ENCODE results near the gene CMTM6. TPM values are rescaled to one million over a fixed set of nuclear protein-coding genes. Genes with fewer than 3 reads are reported as not detected.

Gene CMTM6, protein sequence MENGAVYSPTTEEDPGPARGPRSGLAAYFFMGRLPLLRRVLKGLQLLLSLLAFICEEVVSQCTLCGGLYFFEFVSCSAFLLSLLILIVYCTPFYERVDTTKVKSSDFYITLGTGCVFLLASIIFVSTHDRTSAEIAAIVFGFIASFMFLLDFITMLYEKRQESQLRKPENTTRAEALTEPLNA
- polyA plus RNA-seq: 10 to 100 TPM; 19.2 to 21.9 TPM

DNA sequence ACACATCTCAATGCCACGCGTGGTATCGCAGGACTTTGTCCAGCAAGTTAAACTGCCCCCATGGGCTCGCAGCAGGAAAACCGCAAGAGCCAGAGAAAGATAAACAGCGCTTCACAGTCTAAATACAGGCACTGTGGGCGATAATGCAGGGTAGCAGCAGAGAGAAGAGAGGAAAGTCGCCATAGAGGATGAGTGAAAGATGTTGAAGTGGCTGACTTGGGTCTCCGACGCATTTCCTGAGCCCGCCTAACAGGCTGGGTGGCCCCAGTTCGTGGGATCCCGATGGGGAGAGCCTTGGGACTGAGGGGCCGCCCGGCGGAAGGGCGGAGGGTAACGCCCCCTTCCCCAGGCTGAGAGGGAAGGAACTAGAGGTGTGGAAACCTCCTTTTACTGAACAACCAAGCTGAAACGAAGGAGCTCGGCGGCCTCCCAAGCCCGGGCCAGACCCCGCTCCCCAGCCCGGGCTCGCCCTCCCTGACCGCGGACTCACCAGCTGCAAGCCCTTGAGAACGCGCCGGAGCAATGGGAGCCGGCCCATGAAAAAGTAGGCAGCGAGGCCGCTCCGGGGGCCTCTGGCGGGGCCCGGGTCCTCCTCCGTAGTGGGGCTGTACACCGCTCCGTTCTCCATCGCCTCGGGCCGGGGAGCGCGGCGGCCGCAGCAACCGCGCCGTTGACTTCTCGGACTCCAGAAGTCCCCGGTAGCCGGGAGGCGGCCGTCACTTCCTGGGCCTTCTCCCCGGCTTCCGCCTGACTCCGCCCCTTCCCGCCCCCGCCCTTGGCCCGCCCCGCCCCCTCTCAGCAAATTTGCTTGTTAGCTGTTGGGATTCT, at the start of gene CMTM6:
TSS of gene CMTM6 (minus strand) at position 735 of the 828 bp plus-strand sequence. CDS start at position 628, 107 bp downstream.
- no peaks in the 10 kb centered on the region for H3K9me3 ChIP-seq (ENCODE audit: control insufficient read depth in 2 of 2, insufficient read depth in 1 of 2, low read depth in 1 of 2, low read length in 1 of 2)
- H3K4me3 ChIP-seq (ENCODE audit: low read depth in 1 of 2, low read length in 2 of 2): peak within 1 kb of the TSS; percentile 79 to 92
- no peaks in the 10 kb centered on the region for H3K36me3 ChIP-seq (ENCODE audit: control insufficient read depth in 2 of 2, insufficient read depth in 2 of 2, low read length in 1 of 2)
- H3K27ac ChIP-seq (ENCODE audit: low read depth in 2 of 2, low read length in 1 of 2): peak within 1 kb of the TSS; percentile 95 to 96
- no peaks in the 10 kb centered on the region for H3K4me1 ChIP-seq (ENCODE audit: control insufficient read depth in 2 of 2, insufficient read depth in 2 of 2, low read length in 1 of 2)
- 0% methylated on average over 56 to 61 of the region's 61 CpGs for WGBS, 2 donors
- no peaks in the 10 kb centered on the region for H3K27me3 ChIP-seq (ENCODE audit: control insufficient read depth in 1 of 2, insufficient read depth in 2 of 2, low read length in 2 of 2)

GRCh38 chr3:32552013-32552412, 49.4 kb upstream of the CMTM6 start:
- Histone ChIP-seq H3K27me3 (ENCODE audit: control insufficient read depth in 1 of 2, insufficient read depth in 2 of 2, low read length in 2 of 2) (no peaks in the 10 kb centered on the region), H3K4me1 (ENCODE audit: control insufficient read depth in 2 of 2, insufficient read depth in 2 of 2, low read length in 1 of 2) (peaks cover 0 to 6% of the 10 kb centered on the region in 2 donors), H3K36me3 (ENCODE audit: control insufficient read depth in 2 of 2, insufficient read depth in 2 of 2, low read length in 1 of 2) (no peaks in the 10 kb centered on the region), H3K4me3 (ENCODE audit: low read depth in 1 of 2, low read length in 2 of 2) (no peak overlapping the region), H3K9me3 (ENCODE audit: control insufficient read depth in 2 of 2, insufficient read depth in 1 of 2, low read depth in 1 of 2, low read length in 1 of 2) (no peaks in the 10 kb centered on the region), H3K27ac (ENCODE audit: low read depth in 2 of 2, low read length in 1 of 2) (no peak overlapping the region)
- WGBS, 2 donors: 99 to 100% methylated on average over 1 of the region's 1 CpG

GRCh38 chr3:32551496-32551895, 48.8 kb upstream of the CMTM6 start:
- Histone ChIP-seq H3K27ac (ENCODE audit: low read depth in 2 of 2, low read length in 1 of 2) (no peak overlapping the region), H3K27me3 (ENCODE audit: control insufficient read depth in 1 of 2, insufficient read depth in 2 of 2, low read length in 2 of 2) (no peaks in the 10 kb centered on the region), H3K4me1 (ENCODE audit: control insufficient read depth in 2 of 2, insufficient read depth in 2 of 2, low read length in 1 of 2) (peaks cover 0 to 6% of the 10 kb centered on the region in 2 donors)

DNA sequence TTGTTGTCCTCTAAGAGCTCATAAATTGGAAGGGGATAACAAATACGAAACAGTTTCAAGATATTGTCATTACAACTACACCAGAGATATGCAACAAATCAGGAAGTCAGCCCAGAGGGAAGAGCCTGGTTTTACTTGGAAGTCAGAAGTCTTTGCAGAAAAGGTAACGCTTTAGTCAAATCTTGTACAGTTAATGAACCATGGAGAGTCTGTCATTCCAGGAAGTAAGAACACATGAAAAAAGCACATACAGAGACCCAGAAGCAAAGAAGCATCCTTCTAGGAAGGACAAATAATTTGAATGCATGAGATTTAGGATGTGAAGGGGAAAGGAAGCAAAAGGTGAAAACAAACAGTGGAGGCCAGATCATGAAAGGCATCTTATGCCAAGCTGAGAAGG, 48.4 kb upstream of the CMTM6 start:
- no peak overlapping the region for H3K4me3 ChIP-seq (ENCODE audit: low read depth in 1 of 2, low read length in 2 of 2)
- no peak overlapping the region for H3K27ac ChIP-seq (ENCODE audit: low read depth in 2 of 2, low read length in 1 of 2)
- H3K4me1 ChIP-seq (ENCODE audit: control insufficient read depth in 2 of 2, insufficient read depth in 2 of 2, low read length in 1 of 2): peaks cover 0 to 4% of the 10 kb centered on the region in 2 donors
- no peaks in the 10 kb centered on the region for H3K36me3 ChIP-seq (ENCODE audit: control insufficient read depth in 2 of 2, insufficient read depth in 2 of 2, low read length in 1 of 2)
- WGBS, 2 donors: 54 to 70% methylated on average over 2 of the region's 2 CpGs
- H3K9me3 ChIP-seq (ENCODE audit: control insufficient read depth in 2 of 2, insufficient read depth in 1 of 2, low read depth in 1 of 2, low read length in 1 of 2): no peaks in the 10 kb centered on the region
- no peaks in the 10 kb centered on the region for H3K27me3 ChIP-seq (ENCODE audit: control insufficient read depth in 1 of 2, insufficient read depth in 2 of 2, low read length in 2 of 2)

More at GRCh38 chr3:32551496-32551895, 48.8 kb upstream of the CMTM6 start:
- Histone ChIP-seq H3K4me3 (ENCODE audit: low read depth in 1 of 2, low read length in 2 of 2) (no peak overlapping the region), H3K9me3 (ENCODE audit: control insufficient read depth in 2 of 2, insufficient read depth in 1 of 2, low read depth in 1 of 2, low read length in 1 of 2) (no peaks in the 10 kb centered on the region), H3K36me3 (ENCODE audit: control insufficient read depth in 2 of 2, insufficient read depth in 2 of 2, low read length in 1 of 2) (no peaks in the 10 kb centered on the region)

- Histone ChIP-seq H3K36me3 (ENCODE audit: control insufficient read depth in 2 of 2, insufficient read depth in 2 of 2, low read length in 1 of 2) (no peaks in the 10 kb centered on the region), H3K9me3 (ENCODE audit: control insufficient read depth in 2 of 2, insufficient read depth in 1 of 2, low read depth in 1 of 2, low read length in 1 of 2) (no peaks in the 10 kb centered on the region), H3K27ac (ENCODE audit: low read depth in 2 of 2, low read length in 1 of 2) (no peak overlapping the region), H3K4me1 (ENCODE audit: control insufficient read depth in 2 of 2, insufficient read depth in 2 of 2, low read length in 1 of 2) (peaks cover 0 to 3% of the 10 kb centered on the region in 2 donors), H3K4me3 (ENCODE audit: low read depth in 1 of 2, low read length in 2 of 2) (no peak overlapping the region), H3K27me3 (ENCODE audit: control insufficient read depth in 1 of 2, insufficient read depth in 2 of 2, low read length in 2 of 2) (no peaks in the 10 kb centered on the region)
Measured at GRCh38 chr3:32545305-32545704, 42.7 kb upstream of the CMTM6 start.

DNA sequence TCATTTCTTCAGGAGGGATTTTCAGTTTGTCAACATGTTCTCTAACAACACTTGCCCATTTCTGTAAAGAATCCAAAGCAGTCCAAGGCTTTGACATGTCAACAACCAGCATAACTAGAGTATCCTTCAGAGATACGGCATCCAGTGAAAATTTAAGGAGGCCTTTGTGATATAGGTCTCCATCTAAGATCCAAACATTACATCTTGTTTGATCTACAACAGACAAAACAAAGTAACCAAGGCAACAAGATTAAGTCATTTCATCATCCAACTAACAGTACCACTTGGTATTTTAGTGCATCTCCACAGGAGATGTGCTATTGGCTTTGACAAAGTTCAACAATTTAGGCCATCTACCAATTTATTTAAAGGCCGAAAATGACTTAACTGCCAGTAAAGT, 42.2 kb upstream of the CMTM6 start:
- Histone ChIP-seq H3K4me3 (ENCODE audit: low read depth in 1 of 2, low read length in 2 of 2) (no peak overlapping the region), H3K36me3 (ENCODE audit: control insufficient read depth in 2 of 2, insufficient read depth in 2 of 2, low read length in 1 of 2) (no peaks in the 10 kb centered on the region), H3K27ac (ENCODE audit: low read depth in 2 of 2, low read length in 1 of 2) (no peak overlapping the region), H3K4me1 (ENCODE audit: control insufficient read depth in 2 of 2, insufficient read depth in 2 of 2, low read length in 1 of 2) (peaks cover 0 to 3% of the 10 kb centered on the region in 2 donors), H3K27me3 (ENCODE audit: control insufficient read depth in 1 of 2, insufficient read depth in 2 of 2, low read length in 2 of 2) (no peaks in the 10 kb centered on the region), H3K9me3 (ENCODE audit: control insufficient read depth in 2 of 2, insufficient read depth in 1 of 2, low read depth in 1 of 2, low read length in 1 of 2) (no peaks in the 10 kb centered on the region)
- 79 to 81% methylated on average over 2 of the region's 2 CpGs for WGBS, 2 donors

DNA sequence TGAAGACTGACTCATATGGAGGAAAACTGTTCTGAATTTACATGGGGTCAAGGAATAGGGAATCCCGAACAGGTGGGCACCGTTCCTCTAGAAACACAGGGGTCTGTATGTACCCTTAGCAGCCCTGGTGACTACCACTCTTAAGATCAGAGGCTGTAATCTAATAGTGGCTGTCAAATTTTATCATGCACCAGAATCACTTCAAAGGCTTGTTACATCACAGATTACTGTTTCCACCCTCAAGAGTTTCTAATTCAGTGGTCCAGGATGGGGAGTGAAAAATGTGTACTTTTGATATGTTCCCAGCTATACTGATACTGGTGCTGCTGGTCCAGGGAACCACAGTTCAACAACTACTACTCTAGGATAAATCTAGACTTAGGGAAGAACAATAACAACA, 40.2 kb upstream of the CMTM6 start:
- H3K36me3 ChIP-seq (ENCODE audit: control insufficient read depth in 2 of 2, insufficient read depth in 2 of 2, low read length in 1 of 2): no peaks in the 10 kb centered on the region
- no peak overlapping the region for H3K27ac ChIP-seq (ENCODE audit: low read depth in 2 of 2, low read length in 1 of 2)
- WGBS, 2 donors: 95 to 96% methylated on average over 2 of the region's 2 CpGs
- no peaks in the 10 kb centered on the region for H3K9me3 ChIP-seq (ENCODE audit: control insufficient read depth in 2 of 2, insufficient read depth in 1 of 2, low read depth in 1 of 2, low read length in 1 of 2)
- H3K4me3 ChIP-seq (ENCODE audit: low read depth in 1 of 2, low read length in 2 of 2): no peak overlapping the region
- no peaks in the 10 kb centered on the region for H3K27me3 ChIP-seq (ENCODE audit: control insufficient read depth in 1 of 2, insufficient read depth in 2 of 2, low read length in 2 of 2)
- H3K4me1 ChIP-seq (ENCODE audit: control insufficient read depth in 2 of 2, insufficient read depth in 2 of 2, low read length in 1 of 2): no peaks in the 10 kb centered on the region

GRCh38 chr3:32540899-32541298, 38.2 kb upstream of the CMTM6 start:
- Histone ChIP-seq H3K27me3 (ENCODE audit: control insufficient read depth in 1 of 2, insufficient read depth in 2 of 2, low read length in 2 of 2) (no peaks in the 10 kb centered on the region), H3K4me1 (ENCODE audit: control insufficient read depth in 2 of 2, insufficient read depth in 2 of 2, low read length in 1 of 2) (no peaks in the 10 kb centered on the region), H3K36me3 (ENCODE audit: control insufficient read depth in 2 of 2, insufficient read depth in 2 of 2, low read length in 1 of 2) (no peaks in the 10 kb centered on the region), H3K27ac (ENCODE audit: low read depth in 2 of 2, low read length in 1 of 2) (no peak overlapping the region), H3K9me3 (ENCODE audit: control insufficient read depth in 2 of 2, insufficient read depth in 1 of 2, low read depth in 1 of 2, low read length in 1 of 2) (no peaks in the 10 kb centered on the region), H3K4me3 (ENCODE audit: low read depth in 1 of 2, low read length in 2 of 2) (no peak overlapping the region)
- 88 to 92% methylated on average over 4 of the region's 4 CpGs for WGBS, 2 donors

DNA sequence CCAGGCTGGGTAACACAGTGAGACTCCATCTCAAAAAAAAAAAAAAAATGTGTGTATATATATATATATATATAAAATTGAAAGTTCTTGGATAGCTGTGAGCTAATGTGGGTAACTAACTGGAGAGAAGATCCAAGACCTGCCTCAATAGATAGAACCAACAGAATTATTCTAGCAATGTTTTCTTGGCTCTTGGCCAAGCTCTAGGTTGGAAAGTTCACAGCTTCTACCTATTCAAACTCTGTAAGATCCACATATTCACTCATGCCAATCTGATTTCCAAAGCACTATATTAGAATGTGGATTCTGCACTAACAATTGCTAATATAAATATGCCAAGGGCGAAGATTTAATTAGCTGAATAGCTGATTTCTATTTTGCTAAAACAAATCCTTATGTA, 29.8 kb upstream of the CMTM6 start:
- Histone ChIP-seq H3K27me3 (ENCODE audit: control insufficient read depth in 1 of 2, insufficient read depth in 2 of 2, low read length in 2 of 2) (no peaks in the 10 kb centered on the region), H3K9me3 (ENCODE audit: control insufficient read depth in 2 of 2, insufficient read depth in 1 of 2, low read depth in 1 of 2, low read length in 1 of 2) (no peaks in the 10 kb centered on the region), H3K4me3 (ENCODE audit: low read depth in 1 of 2, low read length in 2 of 2) (no peak overlapping the region), H3K36me3 (ENCODE audit: control insufficient read depth in 2 of 2, insufficient read depth in 2 of 2, low read length in 1 of 2) (peaks cover 0 to 3% of the 10 kb centered on the region in 2 donors), H3K4me1 (ENCODE audit: control insufficient read depth in 2 of 2, insufficient read depth in 2 of 2, low read length in 1 of 2) (no peaks in the 10 kb centered on the region), H3K27ac (ENCODE audit: low read depth in 2 of 2, low read length in 1 of 2) (no peak overlapping the region)
- WGBS, 2 donors: 93 to 100% methylated on average over 1 of the region's 1 CpG
